ENCODE results near the gene FRAS1.

DNA sequence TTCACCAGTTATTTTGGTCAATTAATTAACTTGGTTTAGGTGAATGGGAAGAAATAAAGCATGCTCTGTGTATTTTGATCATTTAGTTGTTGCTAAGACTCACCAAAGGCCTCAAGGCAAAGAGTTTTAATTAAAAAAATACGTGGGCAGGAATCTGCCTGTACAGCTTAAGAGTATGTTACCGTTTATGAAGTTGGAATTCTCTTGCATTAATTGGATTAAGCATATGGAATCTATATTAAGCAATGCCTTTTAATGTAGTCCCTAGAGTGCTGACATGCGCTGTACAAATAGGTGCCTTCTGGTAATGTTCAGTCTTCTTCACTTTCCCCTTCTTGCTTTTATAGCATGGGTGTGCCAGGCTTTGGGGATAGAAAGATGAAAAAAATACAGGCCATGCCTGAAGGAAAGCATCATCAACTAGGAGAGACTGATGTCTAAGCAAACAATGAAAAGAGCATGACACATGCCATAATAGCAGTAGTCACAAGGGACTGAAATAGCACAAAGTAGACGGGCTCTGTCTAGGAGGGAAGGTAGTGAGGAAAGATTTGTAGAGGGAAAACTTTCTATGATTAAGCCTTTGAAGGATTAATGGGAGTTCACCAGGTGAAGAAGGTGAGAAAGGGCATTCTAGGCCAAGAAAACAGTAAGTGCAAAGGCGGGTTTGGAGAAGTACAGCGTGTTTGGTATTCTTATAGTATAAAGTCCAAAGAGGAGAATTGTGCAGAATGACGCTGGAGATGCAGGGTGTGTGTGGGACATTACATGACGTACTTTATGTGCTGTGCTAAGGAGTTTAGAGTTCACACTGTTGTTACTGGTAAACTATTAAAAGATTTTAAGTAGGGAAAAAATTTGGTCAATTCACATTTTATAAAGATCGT, 268.4 kb downstream of the FRAS1 start:
- TF ChIP-seq, protein P1, sequence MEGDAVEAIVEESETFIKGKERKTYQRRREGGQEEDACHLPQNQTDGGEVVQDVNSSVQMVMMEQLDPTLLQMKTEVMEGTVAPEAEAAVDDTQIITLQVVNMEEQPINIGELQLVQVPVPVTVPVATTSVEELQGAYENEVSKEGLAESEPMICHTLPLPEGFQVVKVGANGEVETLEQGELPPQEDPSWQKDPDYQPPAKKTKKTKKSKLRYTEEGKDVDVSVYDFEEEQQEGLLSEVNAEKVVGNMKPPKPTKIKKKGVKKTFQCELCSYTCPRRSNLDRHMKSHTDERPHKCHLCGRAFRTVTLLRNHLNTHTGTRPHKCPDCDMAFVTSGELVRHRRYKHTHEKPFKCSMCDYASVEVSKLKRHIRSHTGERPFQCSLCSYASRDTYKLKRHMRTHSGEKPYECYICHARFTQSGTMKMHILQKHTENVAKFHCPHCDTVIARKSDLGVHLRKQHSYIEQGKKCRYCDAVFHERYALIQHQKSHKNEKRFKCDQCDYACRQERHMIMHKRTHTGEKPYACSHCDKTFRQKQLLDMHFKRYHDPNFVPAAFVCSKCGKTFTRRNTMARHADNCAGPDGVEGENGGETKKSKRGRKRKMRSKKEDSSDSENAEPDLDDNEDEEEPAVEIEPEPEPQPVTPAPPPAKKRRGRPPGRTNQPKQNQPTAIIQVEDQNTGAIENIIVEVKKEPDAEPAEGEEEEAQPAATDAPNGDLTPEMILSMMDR (IDR thresholded peaks at IDR 0.05; ENCODE audit: insufficient read depth, low read depth, low read length) = no peak
- no peak for TF ChIP-seq EZH2 (IDR thresholded peaks at IDR 0.05; ENCODE audit: insufficient read depth, low read length)
